DOHH2 (cell line): ENCODE measurements around the gene SLC24A1.

Experiments
- EZH2phosphoT487 ChIP-seq: fragments of 200-600 bp; sonication (generic); IDR thresholded peaks from 2 replicates; pipeline ENCODE4 v1.6.1; 2017; ENCODE audit warnings: borderline replicate concordance, mild to moderate bottlenecking, antibody characterized with exemption, low read length, moderate library complexity, mixed read lengths
- TF ChIP-seq, protein P1 (sequence below): fragments of 200-600 bp; sonication (generic); IDR thresholded peaks from one replicate; pipeline ENCODE4 v1.5.1; 2014; ENCODE audit warnings: antibody characterized with exemption, mild to moderate bottlenecking, low read depth, low read length; ENCODE audit not compliant: poor library complexity, severe bottlenecking

DNA sequence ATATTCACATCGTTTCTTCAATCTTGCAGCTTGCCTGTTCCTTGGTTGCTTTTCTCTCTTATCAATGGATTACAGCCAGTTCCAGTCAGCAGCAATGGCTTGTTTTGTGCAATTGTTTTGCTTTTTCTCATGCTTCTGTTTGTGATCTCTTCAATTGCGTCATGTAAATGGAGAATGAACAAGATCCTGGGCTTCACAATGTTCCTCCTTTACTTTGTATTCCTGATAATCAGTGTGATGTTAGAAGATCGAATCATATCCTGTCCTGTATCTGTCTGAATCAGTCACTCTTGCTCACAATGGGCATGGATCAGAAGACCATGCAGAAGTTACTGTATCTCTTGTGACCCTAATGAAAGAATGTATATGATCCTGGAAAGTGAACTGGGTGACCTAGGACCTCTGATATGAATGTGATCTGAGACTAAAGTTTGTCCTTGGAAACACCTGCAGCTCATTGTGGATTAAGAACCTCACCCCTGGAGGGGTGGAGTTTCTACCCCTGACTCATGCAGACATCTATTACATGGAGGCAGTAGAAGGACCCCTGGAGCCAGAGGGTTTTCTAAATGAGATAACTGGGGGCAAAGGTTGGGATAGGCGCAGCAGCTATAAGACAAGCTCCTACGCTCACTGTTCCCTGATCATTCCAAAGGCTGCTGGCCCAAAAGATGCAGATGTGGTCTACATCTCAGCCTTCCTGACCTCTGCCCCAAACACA, 32.2 kb downstream of the SLC24A1 start:
- TF ChIP-seq, protein P1, sequence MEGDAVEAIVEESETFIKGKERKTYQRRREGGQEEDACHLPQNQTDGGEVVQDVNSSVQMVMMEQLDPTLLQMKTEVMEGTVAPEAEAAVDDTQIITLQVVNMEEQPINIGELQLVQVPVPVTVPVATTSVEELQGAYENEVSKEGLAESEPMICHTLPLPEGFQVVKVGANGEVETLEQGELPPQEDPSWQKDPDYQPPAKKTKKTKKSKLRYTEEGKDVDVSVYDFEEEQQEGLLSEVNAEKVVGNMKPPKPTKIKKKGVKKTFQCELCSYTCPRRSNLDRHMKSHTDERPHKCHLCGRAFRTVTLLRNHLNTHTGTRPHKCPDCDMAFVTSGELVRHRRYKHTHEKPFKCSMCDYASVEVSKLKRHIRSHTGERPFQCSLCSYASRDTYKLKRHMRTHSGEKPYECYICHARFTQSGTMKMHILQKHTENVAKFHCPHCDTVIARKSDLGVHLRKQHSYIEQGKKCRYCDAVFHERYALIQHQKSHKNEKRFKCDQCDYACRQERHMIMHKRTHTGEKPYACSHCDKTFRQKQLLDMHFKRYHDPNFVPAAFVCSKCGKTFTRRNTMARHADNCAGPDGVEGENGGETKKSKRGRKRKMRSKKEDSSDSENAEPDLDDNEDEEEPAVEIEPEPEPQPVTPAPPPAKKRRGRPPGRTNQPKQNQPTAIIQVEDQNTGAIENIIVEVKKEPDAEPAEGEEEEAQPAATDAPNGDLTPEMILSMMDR: no peak
- TF ChIP-seq EZH2phosphoT487: no peak
